ENCODE data around the gene INPP5F.

INPP5F gene

GRCh38 chr10:119871881-119872609 is 146.2 kb downstream of the INPP5F start:
- peak; percentile 67 for DNase-seq

GRCh38 chr10:119872610-119872859 is 146.7 kb downstream of the INPP5F start, which contains the start of gene MCMBP:
MCMBP (minus strand) TSS chr10:119872843; CDS start chr10:119872584, 259 bp downstream.
- DNase-seq: no peak

DNA sequence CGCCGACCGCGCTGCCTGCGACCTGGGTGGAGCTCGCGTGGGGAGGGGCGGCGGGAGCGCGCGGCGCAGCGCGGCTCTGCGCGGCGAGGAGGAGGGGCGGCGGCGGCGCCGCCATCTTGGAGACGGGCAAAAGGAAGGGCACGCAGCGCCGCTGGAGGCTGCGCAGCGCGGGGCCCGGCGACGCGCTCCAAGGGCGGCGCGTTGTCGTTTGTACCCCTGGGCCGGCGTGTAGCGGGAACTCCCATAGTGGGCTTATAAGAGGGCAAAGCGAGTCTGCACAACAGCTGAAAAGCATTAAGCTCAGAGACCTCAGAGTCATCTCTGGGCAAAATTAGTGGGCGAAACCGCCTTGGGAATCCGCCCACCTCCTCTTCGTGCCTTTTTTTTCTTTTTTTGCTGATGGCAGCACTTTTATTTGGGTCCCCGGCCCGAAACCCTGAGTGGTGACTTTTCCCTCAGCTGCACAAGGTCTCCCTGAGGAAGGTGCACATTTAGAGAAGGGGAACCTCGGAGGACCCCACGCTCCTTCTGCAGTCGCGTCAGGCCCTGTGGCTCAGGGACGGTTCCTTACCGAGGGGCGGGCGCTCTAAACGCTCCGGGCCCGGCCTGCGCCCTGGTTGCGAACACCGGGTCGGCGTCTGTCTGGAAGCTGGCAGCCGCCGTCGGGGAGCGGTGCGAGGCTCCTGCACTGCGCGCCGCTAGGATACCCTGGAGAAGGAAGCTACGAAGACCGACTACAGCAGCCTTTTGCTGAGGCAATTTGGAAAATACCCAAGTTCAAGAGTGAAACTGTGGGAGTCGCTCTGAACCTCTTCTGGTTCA is 147.2 kb downstream of the INPP5F start:
- DNase-seq: peak; percentile 95

DNA sequence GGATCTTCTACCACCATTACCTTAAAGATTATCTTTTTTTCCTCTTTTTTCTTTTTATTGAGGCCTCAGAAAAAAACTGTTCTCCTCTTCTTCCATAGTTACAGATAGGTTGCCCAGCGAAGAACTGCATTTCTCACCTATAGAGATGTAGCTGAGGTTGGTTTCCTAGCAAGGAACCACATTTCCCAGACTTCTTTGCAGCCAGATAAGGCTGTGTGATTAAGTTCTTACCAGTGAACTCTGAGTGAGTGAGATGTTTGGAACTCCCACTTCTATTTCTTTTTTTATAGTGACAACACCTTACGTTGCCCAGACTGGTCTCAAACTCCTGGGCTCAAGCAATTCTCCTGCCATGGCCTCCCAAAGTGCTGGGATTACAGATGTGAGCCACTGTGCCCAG is 152.7 kb downstream of the INPP5F start:
- no peak for DNase-seq

Measured in suppressor macrophage treated with lipopolysaccharide for 4 hours (primary cell).